Pancreas (tissue), 10 donors: ENCODE results near the gene KIFC3. TPM values are rescaled to one million over a fixed set of nuclear protein-coding genes. Genes with fewer than 3 reads are reported as not detected.
"Not testable (repeated sequence)": the region's sequence is repeated elsewhere in the genome, so short reads cannot be mapped to it uniquely, and the experiment has no call there.

Source experiments
- ATAC-seq, 4 donors: fragments of 200-7000 bp; cut with Tn5 transposase; one replicate each; pipeline versions ENCODE4 v1.8.0 to v1.9.1; 2020; ENCODE audit warnings: mild to moderate bottlenecking in 4 of 4, moderate library complexity in 4 of 4
- DNase-seq, 6 donors: peaks; one replicate each; pipeline ENCODE4 v3.0.0-alpha.2; 2020
- FAIRE-seq: peaks from 2 replicates; lab custom pipeline; 2012; peaks lifted over from hg19 to GRCh38; lab: Jason Lieb, UNC
- H3K27ac ChIP-seq, 4 donors: fragments of 200-600 bp; sonication (generic); 1 replicate in 3 of 4; 2 replicates in 1 of 4; pipeline versions ENCODE4 v1.5.0 to v1.8.0; 2020
- H3K27me3 ChIP-seq, 4 donors: fragments of 200-600 bp; one replicate each; pipeline ENCODE4 v1.8.0; 2021
- H3K36me3 ChIP-seq, 3 donors: fragments of 200-600 bp; sonication (generic) in 1 of 3; one replicate each; pipeline versions ENCODE4 v1.5.0 to v1.8.0; 2020 to 2021
- H3K4me1 ChIP-seq, 3 donors: fragments of 200-600 bp; one replicate each; pipeline ENCODE4 v1.8.0; 2021
- H3K4me3 ChIP-seq, 4 donors: fragments of 200-600 bp; sonication (generic) in 2 of 4; one replicate each; pipeline versions ENCODE4 v1.5.0 to v1.8.0; 2020 to 2021
- H3K9me3 ChIP-seq, 4 donors: fragments of 200-600 bp; one replicate each; pipeline ENCODE4 v1.8.0; 2021
- CTCF ChIP-seq, 4 donors: fragments of 200-600 bp; sonication (generic) in 3 of 4; IDR thresholded peaks; one replicate each; pipeline versions ENCODE4 v1.5.0 to v1.8.0; 2021; ENCODE audit warnings: antibody characterized with exemption in 4 of 4
- WGBS, 2 donors: extraction: QIAGEN DNeasy Blood & Tissue Kit; methylation state at CpG; one replicate each; pipeline ENCODE4 v1.1.7; 2013; 5-methylcytosine and 5-hydroxymethylcytosine counted together
- intact Hi-C, 3 donors: fragments of 100-400 bp; cut with DNase I; formaldehyde crosslinking; loops; one replicate each; pipeline versions ENCODE4 v1.11.1 to v1.14.2; 2022
- polyA plus RNA-seq, 2 donors: library from polyadenylated mRNA; stranded (reverse); fragments of 200-250 nt; gene quantifications; one replicate each; pipeline ENCODE4 v1.2.3, GENCODE V29; 2013
- total RNA-seq, 6 donors: library from RNA; stranded (reverse); fragmentation: NEBNext Ultra II Directional in 4 of 6; extraction: Animal tissue kit (Norgen Biotek cat#: 25700) in 4 of 6; gene quantifications; one replicate each; pipeline versions ENCODE4 v1.2.1 to v1.2.4, GENCODE V29; 2021 to 2023
- donor health status: healthy with polysubstance abuse.
- donor health status: DM: no; HTN: no; CAD: no; lungs with moderate emphysema.
- donor health status: DM: no; HTN: no; CAD: no.
- donor health status: control.
- donor health status: control.
- donor health status: Bipolar disorder and iron deficiency.
- donor health status: DM: yes; HTN: yes; CAD: no.
- donor health status: DM: no; HTN: no; CAD: no.
- donor health status: DM: no; HTN: no; CAD: no.
- donor health status: DM: yes; HTN: yes; CAD: no.

The KIFC3 gene
- total and polyA plus RNA-seq, 8 donors, result 33.8 to 284 (median 61.1) TPM

- FAIRE-seq (no peak), DNase-seq (peak in 1 of 6 donors; percentile 17), ATAC-seq (no peak)
- intact Hi-C loops, result no loop called here
- no peak for TF ChIP-seq CTCF (IDR thresholded peaks at IDR 0.05)
- 80 to 84% methylated on average over 10 of the region's 10 CpGs for WGBS, 2 donors
- no peaks in the 10 kb centered on the region for H3K9me3 ChIP-seq
- no peak overlapping the region for H3K4me3 ChIP-seq
- H3K27ac ChIP-seq, result no peak overlapping the region
- no peaks in the 10 kb centered on the region for H3K36me3 ChIP-seq
- H3K27me3 ChIP-seq, result no peaks in the 10 kb centered on the region
- no peaks in the 10 kb centered on the region for H3K4me1 ChIP-seq
Measured at GRCh38 chr16:57837305-57838125, 35.2 kb upstream of the KIFC3 start.

DNA sequence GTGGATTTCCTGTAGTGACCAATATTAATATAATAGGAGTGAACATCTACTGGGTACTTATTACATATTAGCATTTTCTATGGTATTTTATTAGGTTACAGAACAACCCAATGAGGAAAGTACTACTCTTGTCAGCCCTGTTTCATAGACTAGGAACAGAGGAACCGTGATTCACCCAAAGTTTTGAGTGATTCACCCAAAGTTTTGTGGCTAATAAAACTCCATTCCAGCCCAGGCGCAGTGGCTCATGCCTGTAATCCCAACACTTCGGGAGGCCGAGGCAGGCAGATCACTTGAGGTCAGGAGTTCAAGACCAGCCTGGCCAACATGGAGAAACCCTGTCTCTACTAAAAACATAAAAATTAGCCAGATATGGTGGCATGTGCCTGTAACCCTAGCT is 33.1 kb upstream of the KIFC3 start:
- H3K4me3 ChIP-seq, H3K4me1 ChIP-seq, FAIRE-seq, DNase-seq, intact Hi-C loops, H3K9me3 ChIP-seq, H3K27me3 ChIP-seq, H3K27ac ChIP-seq, H3K36me3 ChIP-seq, ATAC-seq: not testable (repeated sequence)
- WGBS, 2 donors, result 92 to 95% methylated on average over 4 of the region's 4 CpGs

GRCh38 chr16:57834936-57835335 is 32.6 kb upstream of the KIFC3 start:
- Histone ChIP-seq H3K4me3 (no peak overlapping the region), H3K27ac (no peak overlapping the region), H3K27me3 (no peaks in the 10 kb centered on the region), H3K9me3 (no peaks in the 10 kb centered on the region), H3K4me1 (peaks cover 0 to 4% (median 0%) of the 10 kb centered on the region in 3 donors), H3K36me3 (no peaks in the 10 kb centered on the region)
- no peak for ATAC-seq
- FAIRE-seq, result no peak
- intact Hi-C loops, result no loop called here
- 77 to 79% methylated on average over 5 of the region's 5 CpGs for WGBS, 2 donors
- no peak for DNase-seq
- no peak for TF ChIP-seq CTCF (IDR thresholded peaks at IDR 0.05)

- WGBS, 2 donors, result 94% methylated on average over 10 of the region's 10 CpGs
- Histone ChIP-seq H3K4me1 (peaks cover 16 to 31% (median 24%) of the 10 kb centered on the region in 3 donors), H3K27me3 (no peaks in the 10 kb centered on the region), H3K4me3 (no peak overlapping the region), H3K36me3 (no peaks in the 10 kb centered on the region), H3K27ac (no peak overlapping the region), H3K9me3 (no peaks in the 10 kb centered on the region)
- no peak for FAIRE-seq
- intact Hi-C loops, result no loop called here
- no peak for DNase-seq
- no peak for TF ChIP-seq CTCF (IDR thresholded peaks at IDR 0.05)
- ATAC-seq, result no peak
Measured at GRCh38 chr16:57830890-57831484, 28.7 kb upstream of the KIFC3 start.

DNA sequence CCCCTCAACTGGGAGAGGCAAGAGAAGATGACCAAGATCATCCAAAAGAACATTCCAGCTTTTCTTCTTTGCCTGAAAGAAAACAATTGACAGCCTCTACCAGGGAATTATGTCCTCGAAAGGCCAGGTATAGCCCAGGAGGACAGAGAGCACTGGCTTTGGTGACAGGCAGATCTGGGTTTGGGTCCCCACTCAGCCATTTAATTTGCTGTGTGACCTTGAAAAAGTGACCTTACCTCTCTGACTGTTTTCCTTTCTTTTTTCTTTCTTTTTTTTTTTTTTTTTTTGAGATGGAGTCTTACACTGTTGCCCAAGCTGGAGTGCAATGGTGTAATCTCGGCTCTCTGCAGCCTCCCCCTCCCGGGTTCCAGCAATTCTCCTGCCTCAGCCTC is 27.7 kb upstream of the KIFC3 start:
- FAIRE-seq, result no peak

More for the DNA sequence above, 27.7 kb upstream of the KIFC3 start:
- no peaks in the 10 kb centered on the region for H3K36me3 ChIP-seq
- ATAC-seq (no peak), DNase-seq (no peak)
- H3K27ac ChIP-seq, result no peak overlapping the region
- H3K4me3 ChIP-seq, result no peak overlapping the region
- no peaks in the 10 kb centered on the region for H3K27me3 ChIP-seq
- 79 to 90% methylated on average over 3 of the region's 3 CpGs for WGBS, 2 donors
- H3K4me1 ChIP-seq, result peaks cover 16 to 36% (median 24%) of the 10 kb centered on the region in 3 donors
- intact Hi-C loops, result no loop called here
- no peaks in the 10 kb centered on the region for H3K9me3 ChIP-seq
- no peak for TF ChIP-seq CTCF (IDR thresholded peaks at IDR 0.05)
